K562 (cell line): ENCODE results near the gene PGAP2. TPM values are rescaled to one million over a fixed set of nuclear protein-coding genes. Genes with fewer than 3 reads are reported as not detected.

Source experiments
- BCL6 ChIP-seq: fragments of 250-450 bp; sonication (Bioruptor Pico); IDR thresholded peaks from 2 replicates; pipeline ENCODE4 v1.4.0; 2020
- HMGXB4 ChIP-seq: sonication (generic); formaldehyde crosslinking; IDR thresholded peaks from 2 replicates; pipeline ENCODE4 v1.8.1; 2023; ENCODE audit warnings: mild to moderate bottlenecking, missing genetic modification reagents
- KAT8 ChIP-seq: fragments of 450-650 bp; IDR thresholded peaks from 2 replicates; pipeline ENCODE4 v1.6.1; 2016; ENCODE audit warnings: low read depth, mild to moderate bottlenecking
- MBD2 ChIP-seq: sonication (generic); IDR thresholded peaks from 2 replicates; pipeline ENCODE4 v1.6.1; 2016; ENCODE audit warnings: low read depth, borderline replicate concordance
- MEIS2 ChIP-seq: fragments of 450-650 bp; IDR thresholded peaks from 2 replicates; pipeline ENCODE4 v1.6.1; 2014; ENCODE audit warnings: mild to moderate bottlenecking; ENCODE audit not compliant: partially characterized antibody
- PCBP1 ChIP-seq: fragments of 200-400 bp; formaldehyde crosslinking; IDR thresholded peaks from 2 replicates; pipeline ENCODE4 v1.6.1; 2018; ENCODE audit warnings: mild to moderate bottlenecking, low read depth, low read length; ENCODE audit not compliant: poor library complexity, severe bottlenecking
- PHF8 ChIP-seq: fragments of 200-600 bp; sonication (generic); IDR thresholded peaks from 2 replicates; pipeline ENCODE4 v1.6.1; 2012; ENCODE audit warnings: mixed run types, mild to moderate bottlenecking, inconsistent platforms, low read length, moderate library complexity, borderline replicate concordance
- POLR3A ChIP-seq: IDR thresholded peaks from 2 replicates; pipeline ENCODE4 v1.6.1; 2011; ENCODE audit warnings: borderline replicate concordance, mild to moderate bottlenecking, moderate library complexity; ENCODE audit not compliant: insufficient read length, insufficient read depth; ENCODE audit errors: extremely low read depth
- U2AF2 ChIP-seq: fragments of 200-400 bp; formaldehyde crosslinking; optimal IDR thresholded peaks from 2 replicates; pipeline ENCODE3; 2017; ENCODE audit warnings: low read depth, mild to moderate bottlenecking, low read length
- ZBTB33 ChIP-seq: sonication (generic); formaldehyde crosslinking; IDR thresholded peaks from 2 replicates; pipeline ENCODE4 v1.8.1; 2023; ENCODE audit warnings: mild to moderate bottlenecking, missing genetic modification reagents
- ZFP36 ChIP-seq: fragments of 150-350 bp; IDR thresholded peaks from 2 replicates; pipeline ENCODE4 v1.6.1; 2018; ENCODE audit warnings: low read length, low read depth; ENCODE audit not compliant: partially characterized antibody
- ZNF507 ChIP-seq: conservative IDR thresholded peaks from 2 replicates; pipeline ENCODE4 v1.6.1; 2017; ENCODE audit warnings: missing genetic modification characterization, missing compliant biosample characterization
- polyA plus RNA-seq, 8 experiments: library from polyadenylated mRNA; depleted of rRNA in 4 of 8; stranded (reverse) in 5 of 8; unstranded in 3 of 8; fragments of >200 nt; fragmentation: Nextera tagmentation in 2 of 8; fragmentation: Illumina TruSeq in 1 of 8; extraction: Ambion mirVana in 2 of 8; extraction: Trizol in 1 of 8; gene quantifications; 2 replicates each; pipeline versions ENCODE4 v1.2.1 to v1.2.3, GENCODE V29; 2011 to 2014; ENCODE audit warnings: inconsistent platforms in 1 of 8, missing spikeins in 1 of 8
- total RNA-seq, 7 experiments: library from RNA; depleted of rRNA in 6 of 7; stranded (reverse); fragments of >200 nt in 6 of 7; fragmentation: Illumina TruSeq in 2 of 7; extraction: Trizol in 2 of 7; gene quantifications; 2 replicates each; pipeline versions ENCODE4 v1.2.1 to v1.2.3, GENCODE V29; 2011 to 2021; ENCODE audit warnings: low replicate concordance in 1 of 7
- TF ChIP-seq, protein P1 (sequence below): fragments of 250-450 bp; sonication (Bioruptor Pico); IDR thresholded peaks from 2 replicates; pipeline ENCODE4 v1.4.0; 2020
- TF ChIP-seq, protein P2 (sequence below): fragments of 450-650 bp; IDR thresholded peaks from 2 replicates; pipeline ENCODE4 v1.6.1; 2017; ENCODE audit warnings: antibody characterized with exemption

The PGAP2 gene
- total and polyA plus RNA-seq, 9 of the 15 experiments (the other 6 are each of a cell fraction or from before 2014, with no cell fraction given) = 17.9 to 47.2 (median 33.7) TPM

DNA sequence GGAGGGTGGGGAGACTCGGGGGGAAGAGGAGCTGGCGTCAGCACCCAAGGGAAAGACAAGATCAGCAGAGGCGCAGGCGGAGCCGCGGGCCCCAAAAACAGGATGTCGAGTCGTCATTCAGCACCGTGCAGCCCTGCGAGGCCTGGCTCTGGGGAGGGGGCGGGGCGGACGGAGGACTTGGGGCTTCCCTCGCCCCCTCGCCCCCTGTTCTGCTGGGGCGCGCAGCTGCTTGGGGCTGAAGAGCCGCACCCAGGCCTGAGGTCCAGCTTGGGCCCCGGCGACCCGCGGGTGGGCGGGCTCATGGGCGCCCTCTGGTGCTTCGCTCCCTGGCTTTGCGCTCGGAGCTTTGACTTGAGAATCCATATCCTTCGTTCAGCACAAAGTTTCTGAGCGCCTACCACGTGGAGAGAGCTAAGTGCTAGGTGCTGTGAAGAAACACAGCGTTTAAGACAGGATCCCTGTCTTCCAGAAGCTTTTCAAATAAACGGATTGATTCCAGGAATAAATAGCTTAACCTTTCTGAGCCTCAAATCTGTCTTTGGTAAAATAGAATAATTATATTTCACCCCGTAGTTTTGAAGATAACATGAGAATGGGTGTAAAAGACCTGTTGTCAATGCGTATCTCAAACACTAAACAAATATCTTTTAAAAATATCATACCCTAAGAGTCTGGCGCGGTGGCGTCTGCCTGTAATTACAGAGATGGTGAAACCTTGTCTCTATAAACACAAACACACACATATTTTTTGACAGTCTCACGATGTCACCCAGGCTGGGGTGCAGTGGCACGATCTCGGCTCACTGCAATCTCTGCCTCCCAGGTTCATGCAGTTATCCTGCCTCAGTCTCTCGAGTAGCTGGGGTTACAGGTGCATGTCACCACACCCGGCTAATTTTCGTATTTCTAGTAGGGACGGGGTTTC, 33.3 kb downstream of the PGAP2 start (continued):
- TF ChIP-seq ZFP36 (no peak), MBD2 (peak; percentile 52; the same call in 1 of the 2 replicates), PCBP1 (no peak), PHF8 (peak; percentile 16; the same call in 1 of the 2 replicates), ZBTB33 (no peak), HMGXB4 (CRISPR knock-in tag) (peak; percentile 79; the same call in 1 of the 2 replicates), MEIS2 (peak; percentile 59), POLR3A (no peak), BCL6 (CRISPR knock-in tag) (no peak), ZNF507 (tag) (no peak), U2AF2 (no peak), KAT8 (no peak)
- TF ChIP-seq, protein P1, sequence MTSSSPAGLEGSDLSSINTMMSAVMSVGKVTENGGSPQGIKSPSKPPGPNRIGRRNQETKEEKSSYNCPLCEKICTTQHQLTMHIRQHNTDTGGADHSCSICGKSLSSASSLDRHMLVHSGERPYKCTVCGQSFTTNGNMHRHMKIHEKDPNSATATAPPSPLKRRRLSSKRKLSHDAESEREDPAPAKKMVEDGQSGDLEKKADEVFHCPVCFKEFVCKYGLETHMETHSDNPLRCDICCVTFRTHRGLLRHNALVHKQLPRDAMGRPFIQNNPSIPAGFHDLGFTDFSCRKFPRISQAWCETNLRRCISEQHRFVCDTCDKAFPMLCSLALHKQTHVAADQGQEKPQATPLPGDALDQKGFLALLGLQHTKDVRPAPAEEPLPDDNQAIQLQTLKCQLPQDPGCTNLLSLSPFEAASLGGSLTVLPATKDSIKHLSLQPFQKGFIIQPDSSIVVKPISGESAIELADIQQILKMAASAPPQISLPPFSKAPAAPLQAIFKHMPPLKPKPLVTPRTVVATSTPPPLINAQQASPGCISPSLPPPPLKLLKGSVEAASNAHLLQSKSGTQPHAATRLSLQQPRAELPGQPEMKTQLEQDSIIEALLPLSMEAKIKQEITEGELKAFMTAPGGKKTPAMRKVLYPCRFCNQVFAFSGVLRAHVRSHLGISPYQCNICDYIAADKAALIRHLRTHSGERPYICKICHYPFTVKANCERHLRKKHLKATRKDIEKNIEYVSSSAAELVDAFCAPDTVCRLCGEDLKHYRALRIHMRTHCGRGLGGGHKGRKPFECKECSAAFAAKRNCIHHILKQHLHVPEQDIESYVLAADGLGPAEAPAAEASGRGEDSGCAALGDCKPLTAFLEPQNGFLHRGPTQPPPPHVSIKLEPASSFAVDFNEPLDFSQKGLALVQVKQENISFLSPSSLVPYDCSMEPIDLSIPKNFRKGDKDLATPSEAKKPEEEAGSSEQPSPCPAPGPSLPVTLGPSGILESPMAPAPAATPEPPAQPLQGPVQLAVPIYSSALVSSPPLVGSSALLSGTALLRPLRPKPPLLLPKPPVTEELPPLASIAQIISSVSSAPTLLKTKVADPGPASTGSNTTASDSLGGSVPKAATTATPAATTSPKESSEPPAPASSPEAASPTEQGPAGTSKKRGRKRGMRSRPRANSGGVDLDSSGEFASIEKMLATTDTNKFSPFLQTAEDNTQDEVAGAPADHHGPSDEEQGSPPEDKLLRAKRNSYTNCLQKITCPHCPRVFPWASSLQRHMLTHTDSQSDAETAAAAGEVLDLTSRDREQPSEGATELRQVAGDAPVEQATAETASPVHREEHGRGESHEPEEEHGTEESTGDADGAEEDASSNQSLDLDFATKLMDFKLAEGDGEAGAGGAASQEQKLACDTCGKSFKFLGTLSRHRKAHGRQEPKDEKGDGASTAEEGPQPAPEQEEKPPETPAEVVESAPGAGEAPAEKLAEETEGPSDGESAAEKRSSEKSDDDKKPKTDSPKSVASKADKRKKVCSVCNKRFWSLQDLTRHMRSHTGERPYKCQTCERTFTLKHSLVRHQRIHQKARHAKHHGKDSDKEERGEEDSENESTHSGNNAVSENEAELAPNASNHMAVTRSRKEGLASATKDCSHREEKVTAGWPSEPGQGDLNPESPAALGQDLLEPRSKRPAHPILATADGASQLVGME (CRISPR knock-in tag) = no peak
- TF ChIP-seq, protein P2, sequence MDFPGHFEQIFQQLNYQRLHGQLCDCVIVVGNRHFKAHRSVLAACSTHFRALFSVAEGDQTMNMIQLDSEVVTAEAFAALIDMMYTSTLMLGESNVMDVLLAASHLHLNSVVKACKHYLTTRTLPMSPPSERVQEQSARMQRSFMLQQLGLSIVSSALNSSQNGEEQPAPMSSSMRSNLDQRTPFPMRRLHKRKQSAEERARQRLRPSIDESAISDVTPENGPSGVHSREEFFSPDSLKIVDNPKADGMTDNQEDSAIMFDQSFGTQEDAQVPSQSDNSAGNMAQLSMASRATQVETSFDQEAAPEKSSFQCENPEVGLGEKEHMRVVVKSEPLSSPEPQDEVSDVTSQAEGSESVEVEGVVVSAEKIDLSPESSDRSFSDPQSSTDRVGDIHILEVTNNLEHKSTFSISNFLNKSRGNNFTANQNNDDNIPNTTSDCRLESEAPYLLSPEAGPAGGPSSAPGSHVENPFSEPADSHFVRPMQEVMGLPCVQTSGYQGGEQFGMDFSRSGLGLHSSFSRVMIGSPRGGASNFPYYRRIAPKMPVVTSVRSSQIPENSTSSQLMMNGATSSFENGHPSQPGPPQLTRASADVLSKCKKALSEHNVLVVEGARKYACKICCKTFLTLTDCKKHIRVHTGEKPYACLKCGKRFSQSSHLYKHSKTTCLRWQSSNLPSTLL = no peak
